Measurements from ENCODE around the gene JMJD4. TPM values are rescaled to one million over a fixed set of nuclear protein-coding genes. Genes with fewer than 3 reads are reported as not detected.

The JMJD4 gene
- total and polyA plus RNA-seq, 8 donors: 13.4 to 18.6 (median 16.7) TPM

GRCh38 chr1:227729881-227730629, 5.0 kb downstream of the JMJD4 start:
- TF ChIP-seq CTCF (IDR thresholded peaks at IDR 0.05): peak; percentile 55 to 61
- DNase-seq (peak in 1 of 4 donors; percentile 41), ATAC-seq (peak; percentile 15)
- Histone ChIP-seq H3K36me3 (peaks cover 0 to 29% of the 10 kb centered on the region in 2 donors), H3K27me3 (peaks cover 0 to 25% of the 10 kb centered on the region in 2 donors), H3K9me3 (no peaks in the 10 kb centered on the region), H3K4me1 (peaks cover 8 to 41% of the 10 kb centered on the region in 2 donors), H3K4me3 (no peak overlapping the region), H3K27ac (no peak overlapping the region)
- intact Hi-C loops (cut with DNase I): no loop called here

GRCh38 chr1:227729144-227729880, 5.8 kb downstream of the JMJD4 start:
- Histone ChIP-seq H3K27me3 (peaks cover 0 to 25% of the 10 kb centered on the region in 2 donors), H3K4me1 (peaks cover 7 to 36% of the 10 kb centered on the region in 2 donors), H3K4me3 (peak overlapping the region; percentile 42 to 46), H3K9me3 (no peaks in the 10 kb centered on the region), H3K36me3 (peaks cover 0 to 29% of the 10 kb centered on the region in 2 donors), H3K27ac (peak overlapping the region in 1 of 2 donors; percentile 43)
- TF ChIP-seq CTCF (IDR thresholded peaks at IDR 0.05): no peak
- DNase-seq (no peak), ATAC-seq (no peak)
- intact Hi-C loops (cut with DNase I): no loop called here

DNA sequence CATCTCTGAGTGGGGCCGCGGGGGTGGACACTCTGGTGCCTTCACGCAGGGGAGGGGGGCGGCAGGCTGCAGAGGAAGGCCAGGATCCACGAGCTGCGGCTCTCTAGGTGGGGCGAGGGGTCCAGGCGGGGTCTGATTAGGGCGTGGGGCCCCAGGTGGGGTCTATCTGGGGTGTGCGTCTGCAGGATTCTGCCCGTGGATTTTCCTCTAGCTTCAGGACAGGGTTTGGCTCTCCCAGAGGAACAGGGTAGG, 6.3 kb downstream of the JMJD4 start:
- intact Hi-C loops (cut with DNase I): no loop called here
- H3K27me3 ChIP-seq: peaks cover 0 to 25% of the 10 kb centered on the region in 2 donors
- peak overlapping the region in 1 of 2 donors; percentile 43 for H3K27ac ChIP-seq
- ATAC-seq: peak; percentile 7
- TF ChIP-seq CTCF (IDR thresholded peaks at IDR 0.05): no peak
- H3K9me3 ChIP-seq: no peaks in the 10 kb centered on the region
- peaks cover 2 to 31% of the 10 kb centered on the region in 2 donors for H3K4me1 ChIP-seq
- DNase-seq: no peak
- peak overlapping the region; percentile 42 to 46 for H3K4me3 ChIP-seq
- H3K36me3 ChIP-seq: peaks cover 0 to 29% of the 10 kb centered on the region in 2 donors

- peaks cover 0 to 24% of the 10 kb centered on the region in 2 donors for H3K36me3 ChIP-seq
- no peak for TF ChIP-seq CTCF (IDR thresholded peaks at IDR 0.05)
- peaks cover 0 to 25% of the 10 kb centered on the region in 2 donors for H3K27me3 ChIP-seq
- H3K4me3 ChIP-seq: peak overlapping the region; percentile 42 to 46
- DNase-seq (peak; percentile 51 to 90 (median 82)), ATAC-seq (peak; percentile 88)
- H3K9me3 ChIP-seq: no peaks in the 10 kb centered on the region
- intact Hi-C loops (cut with DNase I): no loop called here
- peak overlapping the region in 1 of 2 donors; percentile 53 for H3K27ac ChIP-seq
- H3K4me1 ChIP-seq: peaks cover 0 to 26% of the 10 kb centered on the region in 2 donors
Observed at GRCh38 chr1:227728059-227728891, 6.8 kb downstream of the JMJD4 start.
